Keratinocyte (primary cell): ENCODE data around the gene FLVCR2. TPM values are rescaled to one million over a fixed set of nuclear protein-coding genes. Genes with fewer than 3 reads are reported as not detected.

ENCODE experiments used
- DNase-seq: peaks from one replicate; pipeline ENCODE4 v3.0.0-alpha.2; 2011; ENCODE audit warnings: low read depth, missing footprints, low spot score
- FAIRE-seq: peaks from 2 replicates; lab custom pipeline; 2011; peaks lifted over from hg19 to GRCh38; lab: Jason Lieb, UNC
- H2AFZ ChIP-seq: 2 replicates; pipeline ENCODE4 v1.6.0; 2012; ENCODE audit warnings: low read length, control low read depth, inconsistent platforms; ENCODE audit not compliant: control insufficient read depth
- H3K27ac ChIP-seq: 2 replicates; pipeline ENCODE4 v1.5.1; 2011; ENCODE audit warnings: low read length; ENCODE audit not compliant: control insufficient read depth, insufficient read depth
- H3K27me3 ChIP-seq: 3 replicates; pipeline ENCODE4 v1.6.0; 2011; ENCODE audit warnings: low read length; ENCODE audit not compliant: control insufficient read depth, insufficient read depth; ENCODE audit errors: extremely low read depth
- H3K36me3 ChIP-seq, 2 experiments: 2 replicates in 1 of 2; 3 replicates in 1 of 2; pipeline ENCODE4 v1.5.1; 2011; ENCODE audit warnings: low read length in 2 of 2, mild to moderate bottlenecking in 1 of 2; ENCODE audit not compliant: control insufficient read depth in 2 of 2, insufficient read depth in 2 of 2; ENCODE audit errors: extremely low read depth in 1 of 2
- H3K4me1 ChIP-seq: 3 replicates; pipeline ENCODE4 v1.5.1; 2011; ENCODE audit warnings: low read length; ENCODE audit not compliant: control insufficient read depth, insufficient read depth; ENCODE audit errors: extremely low read depth
- H3K4me2 ChIP-seq: 3 replicates; pipeline ENCODE4 v1.6.0; 2011; ENCODE audit warnings: low read depth, low read length; ENCODE audit not compliant: control insufficient read depth, insufficient read depth; ENCODE audit errors: extremely low read depth
- H3K4me3 ChIP-seq, 3 experiments: fragments of 200-600 bp in 1 of 3; sonication (generic) in 1 of 3; 2 replicates in 2 of 3; 3 replicates in 1 of 3; pipeline ENCODE4 v1.5.1; 2011 to 2016; ENCODE audit warnings: low read length in 3 of 3, mild to moderate bottlenecking in 3 of 3, control low read depth in 2 of 3, inconsistent platforms in 1 of 3, low read depth in 1 of 3, mixed read lengths in 1 of 3, mixed run types in 1 of 3, moderate library complexity in 1 of 3; ENCODE audit not compliant: control insufficient read depth in 2 of 3, insufficient read depth in 2 of 3; ENCODE audit errors: extremely low read depth in 1 of 3
- H3K79me2 ChIP-seq: 2 replicates; pipeline ENCODE4 v1.6.0; 2012; ENCODE audit warnings: low read length; ENCODE audit not compliant: control insufficient read depth, insufficient read depth
- H3K9ac ChIP-seq: 3 replicates; pipeline ENCODE4 v1.6.0; 2011; ENCODE audit warnings: low read length; ENCODE audit not compliant: control insufficient read depth, insufficient read depth; ENCODE audit errors: extremely low read depth
- H3K9me1 ChIP-seq: 3 replicates; pipeline ENCODE4 v1.6.0; 2011; ENCODE audit warnings: low read length; ENCODE audit not compliant: control insufficient read depth, insufficient read depth; ENCODE audit errors: extremely low read depth
- H3K9me3 ChIP-seq: 2 replicates; pipeline ENCODE4 v1.5.1; 2012; ENCODE audit warnings: low read depth, low read length; ENCODE audit not compliant: control insufficient read depth
- H4K20me1 ChIP-seq: 3 replicates; pipeline ENCODE4 v1.6.0; 2011; ENCODE audit warnings: low read length; ENCODE audit not compliant: control insufficient read depth, insufficient read depth; ENCODE audit errors: extremely low read depth
- EZH2 ChIP-seq: IDR thresholded peaks from one replicate; pipeline ENCODE4 v1.6.1; 2012; ENCODE audit warnings: inconsistent platforms, mild to moderate bottlenecking, low read length, moderate library complexity
- dilution Hi-C: fragments of 300-500 bp; cut with MboI; formaldehyde crosslinking; loops from one replicate; pipeline ENCODE4 v1.7.0; 2020; ENCODE audit warnings: low sequenced_read_pairs; ENCODE audit not compliant: extremely low pct_ligation_motif_present
- polyA plus RNA-seq, 5 experiments: library from polyadenylated mRNA; depleted of rRNA in 3 of 5; stranded (reverse) in 3 of 5; stranded (forward) in 1 of 5; unstranded in 1 of 5; fragments of >200 nt; gene quantifications; 1 replicate in 1 of 5; 2 replicates in 3 of 5; 3 replicates in 1 of 5; pipeline versions ENCODE4 v1.2.1 to v1.2.3, GENCODE V29; 2011 to 2012; ENCODE audit warnings: missing spikeins in 2 of 5, low read depth in 1 of 5, low replicate concordance in 1 of 5
- TF ChIP-seq, protein P1 (sequence below), 3 experiments: IDR thresholded peaks in 1 of 3; conservative IDR thresholded peaks in 1 of 3; optimal IDR thresholded peaks in 1 of 3; 2 replicates in 2 of 3; 3 replicates in 1 of 3; pipeline versions ENCODE3 to v1.5.1; 2011; ENCODE audit warnings: low read length in 3 of 3, mild to moderate bottlenecking in 3 of 3, moderate library complexity in 2 of 3, control low read depth in 1 of 3, inconsistent platforms in 1 of 3; ENCODE audit not compliant: insufficient read depth in 2 of 3; ENCODE audit errors: extremely low read depth in 1 of 3

The FLVCR2 gene
- polyA plus RNA-seq, 1 donor (not counting 4 experiments of a cell fraction or from before 2014, with no cell fraction given) = 0.45 TPM

DNA sequence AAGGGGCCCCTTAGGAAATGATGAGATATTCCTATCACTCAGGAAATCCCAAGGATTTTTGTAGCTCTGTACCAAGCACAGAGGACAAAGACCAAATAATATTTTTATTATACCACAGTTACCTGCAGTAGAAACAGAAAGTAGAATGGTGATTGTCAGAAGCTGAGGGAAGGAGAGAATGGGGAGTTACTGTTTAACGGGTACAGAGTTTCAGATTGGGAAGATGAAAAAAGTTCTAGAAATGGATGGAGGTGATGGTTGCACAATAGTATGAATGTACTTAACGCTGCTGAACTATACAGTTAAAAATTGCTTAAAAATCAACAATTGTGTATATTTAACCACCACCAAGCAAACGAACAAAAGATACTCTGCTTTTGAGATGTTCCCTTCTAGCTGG, 24.1 kb downstream of the FLVCR2 start:
- Histone ChIP-seq H3K9me3 (no peaks in the 10 kb centered on the region), H3K4me2 (no peak overlapping the region), H3K79me2 (no peaks in the 10 kb centered on the region), H2AFZ (no peak overlapping the region), H3K27ac (no peak overlapping the region), H3K4me3 (no peak overlapping the region), H3K9ac (no peak overlapping the region), H4K20me1 (no peaks in the 10 kb centered on the region), H3K27me3 (peaks cover 4% of the 10 kb centered on the region), H3K4me1 (no peaks in the 10 kb centered on the region), H3K9me1 (no peaks in the 10 kb centered on the region), H3K36me3 (no peaks in the 10 kb centered on the region)
- no peak for FAIRE-seq
- TF ChIP-seq, protein P1, sequence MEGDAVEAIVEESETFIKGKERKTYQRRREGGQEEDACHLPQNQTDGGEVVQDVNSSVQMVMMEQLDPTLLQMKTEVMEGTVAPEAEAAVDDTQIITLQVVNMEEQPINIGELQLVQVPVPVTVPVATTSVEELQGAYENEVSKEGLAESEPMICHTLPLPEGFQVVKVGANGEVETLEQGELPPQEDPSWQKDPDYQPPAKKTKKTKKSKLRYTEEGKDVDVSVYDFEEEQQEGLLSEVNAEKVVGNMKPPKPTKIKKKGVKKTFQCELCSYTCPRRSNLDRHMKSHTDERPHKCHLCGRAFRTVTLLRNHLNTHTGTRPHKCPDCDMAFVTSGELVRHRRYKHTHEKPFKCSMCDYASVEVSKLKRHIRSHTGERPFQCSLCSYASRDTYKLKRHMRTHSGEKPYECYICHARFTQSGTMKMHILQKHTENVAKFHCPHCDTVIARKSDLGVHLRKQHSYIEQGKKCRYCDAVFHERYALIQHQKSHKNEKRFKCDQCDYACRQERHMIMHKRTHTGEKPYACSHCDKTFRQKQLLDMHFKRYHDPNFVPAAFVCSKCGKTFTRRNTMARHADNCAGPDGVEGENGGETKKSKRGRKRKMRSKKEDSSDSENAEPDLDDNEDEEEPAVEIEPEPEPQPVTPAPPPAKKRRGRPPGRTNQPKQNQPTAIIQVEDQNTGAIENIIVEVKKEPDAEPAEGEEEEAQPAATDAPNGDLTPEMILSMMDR (optimal IDR thresholded peaks at IDR 0.05 in 1 of 3, IDR thresholded peaks at IDR 0.05 in 1 of 3, conservative IDR thresholded peaks at IDR 0.05 in 1 of 3; ENCODE audit: extremely low read depth in 1 of 3, insufficient read depth in 2 of 3, low read length in 3 of 3) = no peak
- TF ChIP-seq EZH2 = no peak
- dilution Hi-C loops = no loop called here
- no peak for DNase-seq

DNA sequence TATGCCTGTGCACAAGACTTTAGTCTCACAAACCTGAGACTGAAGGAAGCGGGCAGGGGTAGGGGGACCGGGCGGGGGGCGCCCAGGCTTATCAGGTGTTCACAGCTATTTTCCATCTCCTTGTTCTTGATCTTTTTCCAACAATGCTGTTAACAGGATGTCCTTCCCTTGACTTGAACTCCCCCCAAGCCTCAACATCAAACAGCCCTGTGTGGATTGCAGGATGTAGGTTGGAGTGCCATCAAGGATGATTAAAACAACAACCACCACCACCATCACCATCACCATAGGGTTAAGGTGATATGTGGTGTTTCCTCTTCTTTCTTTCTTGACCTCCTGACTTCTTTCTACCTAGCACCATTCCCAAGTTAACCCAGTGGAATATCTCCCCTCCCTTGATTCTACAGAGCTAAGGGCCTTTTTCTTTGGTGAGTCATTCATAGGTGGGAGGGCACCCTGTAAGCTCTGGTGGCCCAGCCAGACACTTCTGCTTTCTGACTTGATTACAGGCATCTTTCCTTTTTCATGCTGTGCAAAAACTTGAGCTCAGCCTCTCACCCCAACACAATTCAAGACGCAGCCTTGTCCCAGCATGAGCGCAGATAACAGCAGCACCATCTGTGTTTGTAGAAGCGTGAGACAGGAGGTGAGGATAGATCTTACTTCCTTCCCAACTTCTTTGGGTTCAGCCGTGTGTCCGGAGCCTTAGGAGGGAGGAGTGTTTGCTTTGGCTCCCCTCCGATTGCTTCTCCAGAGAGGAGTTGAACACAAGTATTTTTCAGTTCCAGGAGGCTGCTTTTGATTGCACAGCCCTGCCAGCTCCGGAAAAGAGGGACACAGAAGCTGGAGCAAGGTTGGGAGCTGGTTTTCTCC, 26.8 kb downstream of the FLVCR2 start:
- Histone ChIP-seq H3K79me2 (no peaks in the 10 kb centered on the region), H3K27ac (no peak overlapping the region), H3K9me3 (no peaks in the 10 kb centered on the region), H3K9ac (no peak overlapping the region), H3K4me3 (no peak overlapping the region), H2AFZ (no peak overlapping the region), H3K36me3 (no peaks in the 10 kb centered on the region), H4K20me1 (no peaks in the 10 kb centered on the region), H3K9me1 (no peaks in the 10 kb centered on the region), H3K4me2 (no peak overlapping the region), H3K27me3 (peaks cover 10% of the 10 kb centered on the region), H3K4me1 (no peaks in the 10 kb centered on the region)
- FAIRE-seq (no peak), DNase-seq (no peak)
- dilution Hi-C loops = no loop called here
- TF ChIP-seq EZH2 = no peak
- TF ChIP-seq, protein P1 (optimal IDR thresholded peaks at IDR 0.05 in 1 of 3, IDR thresholded peaks at IDR 0.05 in 1 of 3, conservative IDR thresholded peaks at IDR 0.05 in 1 of 3; ENCODE audit: extremely low read depth in 1 of 3, insufficient read depth in 2 of 3, low read length in 3 of 3) = no peak
